Measurements from ENCODE around the gene SLIT3.

DNA sequence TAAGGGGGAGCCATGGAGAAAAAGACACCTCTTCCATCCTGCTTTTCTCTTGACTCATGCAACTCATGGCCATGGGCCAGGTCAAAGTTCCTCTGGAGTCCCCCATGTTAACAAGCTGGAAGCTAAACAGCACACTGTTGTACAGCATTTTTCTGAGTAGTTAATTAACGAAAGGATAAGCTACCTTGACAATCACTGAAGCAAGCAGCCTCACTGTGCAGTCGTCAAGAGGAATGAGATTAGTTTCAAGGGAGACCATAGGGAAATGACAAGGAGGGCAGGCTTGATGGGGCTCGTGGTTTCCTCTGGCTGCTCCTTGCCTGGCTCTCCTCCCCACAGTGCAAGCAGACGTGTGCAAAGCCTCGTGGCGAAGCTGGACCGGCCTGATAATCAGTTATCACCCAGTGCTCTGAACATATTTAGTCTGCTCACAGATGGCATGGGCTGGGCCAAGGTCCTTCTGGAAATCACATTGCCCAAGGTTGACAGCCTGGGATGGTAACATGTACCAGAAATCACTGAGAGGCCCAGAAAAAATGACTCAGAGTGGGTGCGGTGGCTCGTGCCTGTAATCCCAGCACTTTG is 209.5 kb downstream of the SLIT3 start:
- TF ChIP-seq, protein P1, sequence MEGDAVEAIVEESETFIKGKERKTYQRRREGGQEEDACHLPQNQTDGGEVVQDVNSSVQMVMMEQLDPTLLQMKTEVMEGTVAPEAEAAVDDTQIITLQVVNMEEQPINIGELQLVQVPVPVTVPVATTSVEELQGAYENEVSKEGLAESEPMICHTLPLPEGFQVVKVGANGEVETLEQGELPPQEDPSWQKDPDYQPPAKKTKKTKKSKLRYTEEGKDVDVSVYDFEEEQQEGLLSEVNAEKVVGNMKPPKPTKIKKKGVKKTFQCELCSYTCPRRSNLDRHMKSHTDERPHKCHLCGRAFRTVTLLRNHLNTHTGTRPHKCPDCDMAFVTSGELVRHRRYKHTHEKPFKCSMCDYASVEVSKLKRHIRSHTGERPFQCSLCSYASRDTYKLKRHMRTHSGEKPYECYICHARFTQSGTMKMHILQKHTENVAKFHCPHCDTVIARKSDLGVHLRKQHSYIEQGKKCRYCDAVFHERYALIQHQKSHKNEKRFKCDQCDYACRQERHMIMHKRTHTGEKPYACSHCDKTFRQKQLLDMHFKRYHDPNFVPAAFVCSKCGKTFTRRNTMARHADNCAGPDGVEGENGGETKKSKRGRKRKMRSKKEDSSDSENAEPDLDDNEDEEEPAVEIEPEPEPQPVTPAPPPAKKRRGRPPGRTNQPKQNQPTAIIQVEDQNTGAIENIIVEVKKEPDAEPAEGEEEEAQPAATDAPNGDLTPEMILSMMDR (IDR thresholded peaks at IDR 0.05), result no peak
- TF ChIP-seq POLR2A (IDR thresholded peaks at IDR 0.05), result no peak

Data from right lobe of liver (tissue), 4 donors.